H1 (cell line): Measurements from ENCODE around the gene SULT2B1. TPM values are rescaled to one million over a fixed set of nuclear protein-coding genes. Genes with fewer than 3 reads are reported as not detected.

Experiments used
- CTCF ChIA-PET: fragments of 300-600 bp; sonication (Branson Sonifier 250); formaldehyde crosslinking; loops from one replicate; lab custom pipeline; 2021; ENCODE audit not compliant: partially characterized antibody; lab: Charles Lee
- POLR2A ChIA-PET: fragments of 300-600 bp; sonication (Branson Sonifier 250); formaldehyde crosslinking; loops from one replicate; lab custom pipeline; 2021; ENCODE audit warnings: inconsistent platforms; ENCODE audit not compliant: partially characterized antibody; lab: Charles Lee
- DNase-seq, 2 experiments: peaks; one replicate each; pipeline versions ENCODE4 v3.0.0 to v3.0.0-alpha.2; 2010 to 2022; ENCODE audit warnings: low spot score in 2 of 2, low read depth in 1 of 2, mixed read lengths in 1 of 2
- FAIRE-seq: peaks from 2 replicates; lab custom pipeline; 2011; peaks lifted over from hg19 to GRCh38; lab: Jason Lieb, UNC
- H2AFZ ChIP-seq: 2 replicates; pipeline ENCODE4 v1.8.1; 2012; ENCODE audit warnings: low read length, inconsistent platforms
- H2AK5ac ChIP-seq: 2 replicates; pipeline ENCODE4 v1.6.1; 2013; ENCODE audit warnings: low read depth, low read length
- H2BK120ac ChIP-seq: replicated peaks from 2 replicates; pipeline ENCODE3; 2013; ENCODE audit warnings: low read depth, low read length, inconsistent platforms
- H2BK12ac ChIP-seq: 2 replicates; pipeline ENCODE4 v1.6.1; 2013; ENCODE audit warnings: low read depth, low read length
- H2BK15ac ChIP-seq: 2 replicates; pipeline ENCODE4 v1.6.1; 2013; ENCODE audit warnings: low read length
- H2BK20ac ChIP-seq: 2 replicates; pipeline ENCODE4 v1.6.1; 2013; ENCODE audit warnings: low read length
- H2BK5ac ChIP-seq: 2 replicates; pipeline ENCODE4 v1.6.1; 2013; ENCODE audit warnings: low read depth, low read length
- H3K14ac ChIP-seq: 2 replicates; pipeline ENCODE4 v1.6.1; 2013; ENCODE audit warnings: inconsistent platforms; ENCODE audit not compliant: insufficient read length
- H3K18ac ChIP-seq: 2 replicates; pipeline ENCODE4 v1.6.1; 2013; ENCODE audit warnings: low read length; ENCODE audit errors: extremely low read depth
- H3K23ac ChIP-seq: 2 replicates; pipeline ENCODE4 v1.6.1; 2013; ENCODE audit warnings: inconsistent platforms; ENCODE audit not compliant: insufficient read length
- H3K23me2 ChIP-seq: 2 replicates; pipeline ENCODE4 v1.6.1; 2013; ENCODE audit warnings: low read depth, low read length
- H3K27ac ChIP-seq: 2 replicates; pipeline ENCODE4 v1.6.1; 2011; ENCODE audit warnings: low read depth, low read length, inconsistent platforms
- H3K27me3 ChIP-seq, 4 experiments: replicated peaks in 1 of 4; 1 replicate in 1 of 4; 2 replicates in 3 of 4; pipeline versions ENCODE4 v1.6.1 to v1.8.1; 2011 to 2013; ENCODE audit warnings: low read length in 3 of 4, mild to moderate bottlenecking in 3 of 4, inconsistent platforms in 2 of 4, mixed read lengths in 2 of 4, moderate library complexity in 1 of 4; ENCODE audit not compliant: control insufficient read depth in 3 of 4, insufficient read depth in 3 of 4; ENCODE audit errors: extremely low read depth in 1 of 4
- H3K36me3 ChIP-seq, 4 experiments: 2 replicates each; pipeline versions ENCODE4 v1.6.1 to v1.8.1; 2011 to 2013; ENCODE audit warnings: mild to moderate bottlenecking in 4 of 4, low read length in 3 of 4, moderate library complexity in 2 of 4, control low read depth in 1 of 4, inconsistent platforms in 1 of 4; ENCODE audit not compliant: insufficient read depth in 4 of 4, control insufficient read depth in 2 of 4
- H3K4ac ChIP-seq: replicated peaks from 2 replicates; pipeline ENCODE3; 2013; ENCODE audit warnings: low read length, low read depth, mixed read lengths, inconsistent platforms; ENCODE audit not compliant: insufficient read length
- H3K4me1 ChIP-seq, 4 experiments: replicated peaks in 1 of 4; 1 replicate in 1 of 4; 2 replicates in 3 of 4; pipeline versions ENCODE4 v1.6.1 to v1.8.1; 2011 to 2013; ENCODE audit warnings: low read length in 3 of 4, inconsistent platforms in 2 of 4, mixed read lengths in 1 of 4; ENCODE audit not compliant: insufficient read depth in 4 of 4, control insufficient read depth in 3 of 4
- H3K4me2 ChIP-seq, 2 experiments: 2 replicates each; pipeline versions ENCODE4 v1.6.1 to v1.8.1; 2011 to 2013; ENCODE audit warnings: low read depth in 2 of 2, low read length in 2 of 2, control low read depth in 1 of 2, inconsistent platforms in 1 of 2, mild to moderate bottlenecking in 1 of 2; ENCODE audit not compliant: insufficient read depth in 1 of 2
- H3K4me3 ChIP-seq, 4 experiments: fragments of 200-600, 300-600 bp in 1 of 4; sonication (generic), shearing (Covaris generic), sonication (Bioruptor Twin) in 1 of 4; 2 replicates each; pipeline versions ENCODE4 v1.5.1 to v1.8.1; 2011 to 2016; ENCODE audit warnings: low read length in 4 of 4, low read depth in 3 of 4, control low read depth in 2 of 4, inconsistent platforms in 2 of 4, mild to moderate bottlenecking in 2 of 4, mixed read lengths in 1 of 4, moderate library complexity in 1 of 4; ENCODE audit not compliant: insufficient read depth in 2 of 4; ENCODE audit errors: extremely low read depth in 1 of 4
- H3K56ac ChIP-seq: replicated peaks from 2 replicates; pipeline ENCODE3; 2013; ENCODE audit warnings: low read depth, mild to moderate bottlenecking, mixed read lengths, low read length, inconsistent platforms; ENCODE audit not compliant: insufficient read length
- H3K79me1 ChIP-seq: 2 replicates; pipeline ENCODE4 v1.6.1; 2013; ENCODE audit warnings: low read depth, low read length, control low read depth
- H3K79me2 ChIP-seq, 2 experiments: 2 replicates each; pipeline versions ENCODE4 v1.6.1 to v1.8.1; 2012 to 2013; ENCODE audit warnings: low read length in 2 of 2, mild to moderate bottlenecking in 2 of 2, inconsistent platforms in 1 of 2; ENCODE audit not compliant: insufficient read depth in 2 of 2, control insufficient read depth in 1 of 2
- H3K9ac ChIP-seq, 4 experiments: replicated peaks in 1 of 4; 1 replicate in 1 of 4; 2 replicates in 3 of 4; pipeline versions ENCODE4 v1.6.1 to v1.8.1; 2011 to 2013; ENCODE audit warnings: low read depth in 3 of 4, low read length in 3 of 4, control low read depth in 2 of 4, mild to moderate bottlenecking in 2 of 4, moderate library complexity in 2 of 4, inconsistent platforms in 1 of 4; ENCODE audit errors: extremely low read depth in 1 of 4
- H3K9me3 ChIP-seq, 2 experiments: 2 replicates each; pipeline versions ENCODE4 v1.6.1 to v1.8.1; 2012 to 2013; ENCODE audit warnings: mild to moderate bottlenecking in 2 of 2, moderate library complexity in 2 of 2, control low read depth in 1 of 2, inconsistent platforms in 1 of 2, low read depth in 1 of 2, low read length in 1 of 2, mixed read lengths in 1 of 2; ENCODE audit not compliant: insufficient read depth in 2 of 2
- H4K20me1 ChIP-seq, 2 experiments: replicated peaks in 1 of 2; 2 replicates each; pipeline versions ENCODE3 to v1.8.1; 2011 to 2013; ENCODE audit warnings: inconsistent platforms in 2 of 2, low read length in 2 of 2, mild to moderate bottlenecking in 1 of 2; ENCODE audit not compliant: insufficient read depth in 2 of 2, control insufficient read depth in 1 of 2
- H4K5ac ChIP-seq: 2 replicates; pipeline ENCODE4 v1.6.1; 2013; ENCODE audit warnings: low read length, low read depth, mixed read lengths, inconsistent platforms; ENCODE audit not compliant: insufficient read length
- H4K8ac ChIP-seq: 2 replicates; pipeline ENCODE4 v1.8.0; 2013; ENCODE audit warnings: mild to moderate bottlenecking, moderate library complexity, low read length, inconsistent platforms; ENCODE audit not compliant: insufficient read depth; ENCODE audit errors: extremely low read depth
- H4K91ac ChIP-seq: replicated peaks from 2 replicates; pipeline ENCODE3; 2013; ENCODE audit warnings: low read length, mixed read lengths, inconsistent platforms; ENCODE audit not compliant: insufficient read length
- CHD2 ChIP-seq: IDR thresholded peaks from 2 replicates; pipeline ENCODE4 v1.6.1; 2012; ENCODE audit warnings: low read length, improper control_type of control experiment
- CREB1 ChIP-seq: IDR thresholded peaks from 2 replicates; pipeline ENCODE4 v1.6.1; 2012; ENCODE audit warnings: inconsistent platforms
- WGBS, 2 experiments: shearing (Covaris generic) in 1 of 2; methylation state at CpG; one replicate each; pipeline versions ENCODE4 v1.1.6 to v1.1.7; 2013 to 2015; ENCODE audit warnings: low lambda C conversion rate in 2 of 2, mixed read lengths in 2 of 2, inconsistent platforms in 1 of 2, low coverage in 1 of 2, missing lambda C conversion rate in 1 of 2; ENCODE audit not compliant: insufficient replicate concordance in 2 of 2, insufficient coverage in 1 of 2, insufficient read length in 1 of 2; ENCODE audit errors: extremely low coverage in 1 of 2, missing lambda C conversion rate in 1 of 2; 5-methylcytosine and 5-hydroxymethylcytosine counted together
- polyA plus RNA-seq, 7 experiments: library from polyadenylated mRNA; depleted of rRNA in 3 of 7; stranded (reverse) in 5 of 7; unstranded in 2 of 7; fragments of >200 nt in 5 of 7; fragments of 200-250 nt in 2 of 7; gene quantifications; 1 replicate in 5 of 7; 2 replicates in 1 of 7; 4 replicates in 1 of 7; pipeline versions ENCODE4 v1.2.1 to v1.2.3, GENCODE V29; 2011 to 2013; ENCODE audit warnings: missing spikeins in 2 of 7, mixed read lengths in 2 of 7
- total RNA-seq: library from RNA; stranded (reverse); fragmentation: NEBNext Ultra II Directional; extraction: Animal tissue kit (Norgen Biotek cat#: 25700); gene quantifications from 2 replicates; pipeline ENCODE4 v1.2.1, GENCODE V29; 2021

The SULT2B1 gene
- total and polyA plus RNA-seq, 2 of the 8 experiments (the other 6 are each of a cell fraction or from before 2014, with no cell fraction given), result 1.5 to 2.6 TPM

GRCh38 chr19:48603001-48603400, 51.0 kb downstream of the SULT2B1 start:
- no peaks in the 10 kb centered on the region for H3K79me1 ChIP-seq
- H3K4me1 ChIP-seq, result no peaks in the 10 kb centered on the region
- CTCF ChIA-PET, result interaction anchor here (0.6 to 1.4 kb wide), 2 partner anchors 113 to 936 kb away, joined by 3 to 4 read pairs; no protein-coding TSS in a partner anchor
- DNase-seq (no peak), FAIRE-seq (no peak)
- no peak overlapping the region for H3K27ac ChIP-seq
- no peak overlapping the region for H3K4me2 ChIP-seq
- H3K23ac ChIP-seq, result no peak overlapping the region
- POLR2A ChIA-PET, result interaction anchor here (27.0 kb wide), 1 partner anchor 20 kb away, joined by 788 read pairs; the partner anchor contains the start of genes DBP, FAM83E, RPL18 and SPHK2
- H2AFZ ChIP-seq, result no peak overlapping the region
- no peaks in the 10 kb centered on the region for H3K9me3 ChIP-seq
- no peak overlapping the region for H3K4me3 ChIP-seq
- no peak overlapping the region for H2BK12ac ChIP-seq
- H2BK20ac ChIP-seq, result no peak overlapping the region
- peaks cover 2% of the 10 kb centered on the region in 2 experiments for H4K20me1 ChIP-seq
- TF ChIP-seq CREB1, result no peak
- no peak for TF ChIP-seq CHD2
- H3K56ac ChIP-seq, result no peak overlapping the region
- H3K79me2 ChIP-seq, result no peaks in the 10 kb centered on the region
- H2BK5ac ChIP-seq, result no peak overlapping the region
- H2AK5ac ChIP-seq, result no peak overlapping the region
- no peak overlapping the region for H2BK15ac ChIP-seq
- peak overlapping the region; percentile 79; the same call in 1 of the 2 replicates for H4K8ac ChIP-seq
- WGBS, 2 experiments, result 86% methylated on average over 9 of the region's 9 CpGs; no CpG with 5 or more reads in 1 of the 2 experiments
- no peak overlapping the region for H3K18ac ChIP-seq
- no peak overlapping the region for H2BK120ac ChIP-seq
- H3K9ac ChIP-seq, result no peak overlapping the region
- no peak overlapping the region for H4K91ac ChIP-seq
- H3K27me3 ChIP-seq, result no peaks in the 10 kb centered on the region
- H3K4ac ChIP-seq, result no peak overlapping the region
- H3K14ac ChIP-seq, result no peak overlapping the region
- no peaks in the 10 kb centered on the region for H3K36me3 ChIP-seq
- H3K23me2 ChIP-seq, result no peaks in the 10 kb centered on the region; the same call in 1 of the 2 replicates
- no peak overlapping the region for H4K5ac ChIP-seq
